ENCODE data around the gene EEFSEC.

The EEFSEC gene

DNA sequence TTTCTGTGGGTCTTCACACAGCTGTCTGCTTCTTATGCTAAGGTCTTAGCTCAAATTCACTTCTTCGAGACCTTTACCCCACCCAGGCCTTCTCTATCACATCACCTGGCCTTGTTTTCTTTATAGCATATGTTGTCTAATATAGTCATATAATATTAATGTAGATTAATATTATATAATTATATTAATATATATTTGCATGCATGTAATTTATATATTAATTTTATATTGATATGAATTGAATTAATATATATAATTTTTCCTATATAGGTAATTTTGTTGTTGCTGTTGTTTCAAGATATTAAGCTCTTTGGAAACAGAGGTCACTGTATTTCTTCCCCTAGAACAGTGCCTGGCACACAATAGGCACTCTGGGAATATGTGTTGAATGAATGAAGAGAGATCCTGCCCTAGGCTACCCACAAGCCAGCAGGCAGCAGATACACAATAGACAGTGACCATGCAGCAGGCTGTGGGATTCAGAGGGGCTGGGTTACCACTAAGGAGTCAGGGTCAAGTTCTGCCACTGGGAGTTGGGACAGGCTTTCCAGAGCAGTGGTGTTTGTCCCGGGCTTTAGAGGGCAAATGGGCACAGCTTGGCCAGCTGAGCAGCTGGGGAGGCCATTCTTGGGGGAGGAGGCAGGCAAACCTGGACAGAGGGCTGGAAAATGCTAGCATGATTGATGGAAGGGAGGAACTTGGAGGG, 187.1 kb downstream of the EEFSEC start:
- Histone ChIP-seq H3K27ac (ENCODE audit: insufficient read depth, low read depth, low read length, poor library complexity, severe bottlenecking) (no peak overlapping the region), H3K4me3 (ENCODE audit: insufficient read depth, low read depth, low read length) (no peak overlapping the region), H3K4me1 (ENCODE audit: control insufficient read depth, insufficient read depth, low read length) (peaks cover 4% of the 10 kb centered on the region), H3K9me3 (ENCODE audit: control insufficient read depth, low read length) (no peaks in the 10 kb centered on the region), H3K36me3 (ENCODE audit: control insufficient read depth, insufficient read depth, low read length) (no peaks in the 10 kb centered on the region), H3K27me3 (ENCODE audit: control insufficient read depth, insufficient read depth, low read length, poor library complexity, severe bottlenecking) (no peaks in the 10 kb centered on the region)
- WGBS, 2 experiments = 93 to 98% methylated on average over 1 to 2 of the region's 2 CpGs

DNA sequence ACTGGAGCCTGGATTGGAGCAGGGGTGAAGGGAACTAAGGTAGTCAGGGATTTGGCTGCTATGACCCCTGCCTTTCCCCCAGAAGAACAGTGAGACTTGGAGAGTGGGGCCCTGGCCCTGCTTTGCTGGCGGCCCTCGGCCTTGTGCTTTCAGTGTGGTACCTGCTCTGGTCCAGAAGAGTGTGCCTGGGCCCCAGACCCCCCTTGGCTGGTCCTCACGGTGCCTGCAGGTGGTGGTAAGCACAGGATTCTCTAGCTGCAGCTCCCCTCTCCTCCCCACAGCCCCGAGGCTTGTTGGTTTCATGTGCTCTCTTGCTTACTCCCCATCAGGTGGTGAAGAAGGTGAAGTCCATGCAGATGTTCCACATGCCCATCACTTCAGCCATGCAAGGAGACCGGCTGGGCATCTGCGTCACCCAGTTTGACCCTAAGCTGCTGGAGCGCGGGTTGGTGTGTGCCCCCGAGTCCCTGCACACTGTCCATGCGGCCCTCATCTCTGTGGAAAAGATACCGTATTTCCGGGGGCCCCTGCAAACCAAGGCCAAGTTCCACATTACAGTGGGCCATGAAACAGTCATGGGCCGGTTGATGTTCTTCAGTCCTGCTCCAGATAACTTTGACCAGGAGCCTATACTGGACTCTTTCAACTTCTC, 187.7 kb downstream of the EEFSEC start:
- no peaks in the 10 kb centered on the region for H3K27me3 ChIP-seq (ENCODE audit: control insufficient read depth, insufficient read depth, low read length, poor library complexity, severe bottlenecking)
- 94% methylated on average over 13 of the region's 13 CpGs for WGBS, 2 experiments
- peaks cover 4% of the 10 kb centered on the region for H3K4me1 ChIP-seq (ENCODE audit: control insufficient read depth, insufficient read depth, low read length)
- no peaks in the 10 kb centered on the region for H3K36me3 ChIP-seq (ENCODE audit: control insufficient read depth, insufficient read depth, low read length)
- no peak overlapping the region for H3K4me3 ChIP-seq (ENCODE audit: insufficient read depth, low read depth, low read length)
- H3K27ac ChIP-seq (ENCODE audit: insufficient read depth, low read depth, low read length, poor library complexity, severe bottlenecking) = no peak overlapping the region
- no peaks in the 10 kb centered on the region for H3K9me3 ChIP-seq (ENCODE audit: control insufficient read depth, low read length)

DNA sequence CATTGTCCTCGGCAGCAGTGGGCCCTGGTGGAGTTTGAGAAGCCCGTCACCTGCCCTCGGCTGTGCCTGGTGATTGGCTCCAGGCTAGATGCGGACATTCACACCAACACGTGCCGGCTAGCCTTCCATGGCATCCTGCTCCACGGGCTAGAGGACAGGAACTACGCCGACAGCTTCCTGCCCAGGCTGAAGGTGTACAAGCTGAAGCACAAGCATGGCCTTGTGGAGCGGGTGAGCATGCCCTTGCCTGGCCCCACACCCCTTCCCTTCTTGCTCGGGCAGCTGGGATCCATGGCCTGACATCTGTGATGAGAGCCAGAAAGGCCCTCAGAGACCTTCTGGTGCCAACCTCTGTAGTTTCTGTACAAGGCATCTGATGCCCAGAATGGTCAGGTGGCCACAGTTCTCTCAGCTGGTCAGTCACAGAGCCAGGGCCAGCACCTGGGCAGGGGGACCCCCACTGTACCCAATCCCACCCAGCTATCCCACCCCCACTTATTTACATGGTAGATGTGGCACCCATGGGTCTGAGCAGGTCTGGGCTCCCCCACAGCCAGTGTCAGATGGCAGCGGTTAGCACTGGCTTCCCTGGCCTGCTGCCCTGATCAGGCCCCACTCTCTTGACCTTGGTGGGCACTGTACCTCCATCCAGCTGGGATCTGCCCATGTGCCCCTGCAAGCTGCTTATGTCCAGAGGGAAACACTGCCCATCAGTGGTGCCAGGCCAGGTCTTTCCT, 188.5 kb downstream of the EEFSEC start:
- H3K27me3 ChIP-seq (ENCODE audit: control insufficient read depth, insufficient read depth, low read length, poor library complexity, severe bottlenecking) = no peaks in the 10 kb centered on the region
- WGBS, 2 experiments = 94 to 96% methylated on average over 12 of the region's 12 CpGs
- no peaks in the 10 kb centered on the region for H3K9me3 ChIP-seq (ENCODE audit: control insufficient read depth, low read length)
- peaks cover 4% of the 10 kb centered on the region for H3K4me1 ChIP-seq (ENCODE audit: control insufficient read depth, insufficient read depth, low read length)
- no peak overlapping the region for H3K27ac ChIP-seq (ENCODE audit: insufficient read depth, low read depth, low read length, poor library complexity, severe bottlenecking)
- H3K36me3 ChIP-seq (ENCODE audit: control insufficient read depth, insufficient read depth, low read length) = no peaks in the 10 kb centered on the region
- no peak overlapping the region for H3K4me3 ChIP-seq (ENCODE audit: insufficient read depth, low read depth, low read length)

DNA sequence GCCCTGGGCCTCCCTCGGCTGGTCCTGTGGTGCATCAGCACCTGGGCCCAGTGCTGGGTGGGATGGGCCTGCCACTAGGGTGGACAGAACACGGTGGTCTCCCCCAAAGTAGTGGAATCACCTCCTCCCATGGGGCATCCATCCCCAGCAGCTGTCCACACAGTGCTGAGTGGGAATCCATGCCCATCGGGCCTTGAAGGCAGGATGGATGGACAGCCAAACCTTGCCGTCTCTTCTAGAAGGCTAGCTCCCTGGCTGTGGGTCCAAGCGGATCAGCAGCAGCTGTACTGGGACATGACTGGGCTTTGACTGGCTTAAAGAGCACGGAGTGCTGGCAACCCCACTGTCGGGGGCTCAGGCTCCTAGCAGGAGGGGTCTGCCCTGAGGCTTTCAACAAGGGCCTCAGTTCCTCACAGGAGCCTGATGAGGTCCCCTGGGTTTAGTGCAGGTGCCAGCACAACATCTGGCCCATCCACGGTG, 189.5 kb downstream of the EEFSEC start:
- no peaks in the 10 kb centered on the region for H3K9me3 ChIP-seq (ENCODE audit: control insufficient read depth, low read length)
- WGBS, 2 experiments = 95% methylated on average over 8 of the region's 8 CpGs
- no peak overlapping the region for H3K4me3 ChIP-seq (ENCODE audit: insufficient read depth, low read depth, low read length)
- H3K27ac ChIP-seq (ENCODE audit: insufficient read depth, low read depth, low read length, poor library complexity, severe bottlenecking) = no peak overlapping the region
- no peaks in the 10 kb centered on the region for H3K27me3 ChIP-seq (ENCODE audit: control insufficient read depth, insufficient read depth, low read length, poor library complexity, severe bottlenecking)
- no peaks in the 10 kb centered on the region for H3K4me1 ChIP-seq (ENCODE audit: control insufficient read depth, insufficient read depth, low read length)
- H3K36me3 ChIP-seq (ENCODE audit: control insufficient read depth, insufficient read depth, low read length) = no peaks in the 10 kb centered on the region

DNA sequence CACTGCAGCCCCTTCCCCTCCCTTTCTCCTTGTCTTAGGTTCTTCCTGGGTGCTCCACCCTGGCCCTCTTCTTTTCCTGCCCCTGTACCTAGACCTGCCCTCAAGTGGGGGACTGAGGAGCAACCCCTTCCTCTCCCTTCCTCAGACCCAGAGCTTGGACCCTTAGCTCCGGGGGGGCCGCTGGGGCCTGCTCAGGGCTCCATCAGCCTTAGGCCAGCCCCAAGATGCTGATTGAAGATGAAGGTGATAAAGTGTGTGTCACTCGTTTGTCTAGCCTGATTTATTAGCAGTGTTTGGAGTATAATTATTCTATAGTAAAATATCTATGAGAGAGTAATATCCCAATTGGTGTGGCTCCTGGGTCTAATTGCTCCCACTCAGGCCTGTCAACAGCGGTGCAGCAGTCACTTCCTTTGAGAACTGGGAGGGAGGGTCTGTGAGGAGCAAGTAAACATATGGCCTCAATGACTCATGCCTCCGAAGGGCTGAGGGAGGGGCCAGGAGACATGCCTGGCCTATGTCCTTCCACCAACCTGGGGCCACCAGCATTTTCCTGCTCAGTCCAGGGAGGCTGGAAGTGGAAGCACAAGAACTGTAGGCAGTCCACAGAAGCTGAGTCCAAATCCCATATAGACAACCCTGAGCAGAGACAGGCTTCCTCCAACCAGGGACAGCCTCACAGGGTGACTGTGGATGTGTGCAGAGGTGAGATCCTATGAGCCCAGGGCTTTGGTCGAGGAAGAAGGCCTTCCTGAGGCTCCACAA, 190.2 kb downstream of the EEFSEC start:
- no peaks in the 10 kb centered on the region for H3K27me3 ChIP-seq (ENCODE audit: control insufficient read depth, insufficient read depth, low read length, poor library complexity, severe bottlenecking)
- H3K27ac ChIP-seq (ENCODE audit: insufficient read depth, low read depth, low read length, poor library complexity, severe bottlenecking) = no peak overlapping the region
- H3K36me3 ChIP-seq (ENCODE audit: control insufficient read depth, insufficient read depth, low read length) = no peaks in the 10 kb centered on the region
- H3K9me3 ChIP-seq (ENCODE audit: control insufficient read depth, low read length) = no peaks in the 10 kb centered on the region
- 76 to 84% methylated on average over 6 of the region's 6 CpGs for WGBS, 2 experiments
- no peak overlapping the region for H3K4me3 ChIP-seq (ENCODE audit: insufficient read depth, low read depth, low read length)
- no peaks in the 10 kb centered on the region for H3K4me1 ChIP-seq (ENCODE audit: control insufficient read depth, insufficient read depth, low read length)

DNA sequence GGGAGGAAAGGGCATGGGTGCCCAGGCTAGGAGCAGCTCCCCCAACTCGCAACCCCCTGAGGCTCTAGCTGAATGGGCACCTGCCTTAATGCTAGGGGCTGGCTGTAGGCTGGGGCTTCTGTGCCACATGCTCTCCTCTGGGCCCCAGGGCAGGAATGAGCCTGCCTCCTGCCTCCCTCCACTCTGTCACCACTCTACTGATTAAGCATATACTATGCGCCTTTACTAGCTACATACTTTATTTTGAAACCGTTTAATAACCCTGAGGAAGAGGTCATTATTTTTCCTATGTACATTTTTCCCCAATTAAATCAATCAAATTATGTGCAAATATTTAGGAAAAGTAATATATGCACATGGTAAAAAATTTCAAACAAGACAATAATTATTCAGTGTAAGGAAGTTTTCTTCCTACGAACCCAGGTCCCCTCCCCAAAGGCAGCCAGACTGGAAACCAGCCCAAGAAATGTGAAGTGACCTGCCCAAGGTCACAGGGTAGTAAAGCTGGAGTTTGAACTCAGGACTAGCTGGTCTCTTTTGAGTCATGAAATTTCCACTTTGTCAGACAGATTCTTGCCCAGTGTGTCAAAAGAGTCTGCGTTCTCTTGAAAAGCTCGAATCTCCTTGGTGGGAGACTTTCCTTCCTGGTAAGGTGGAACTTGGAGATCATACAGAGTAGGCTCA, 190.9 kb downstream of the EEFSEC start:
- Histone ChIP-seq H3K27ac (ENCODE audit: insufficient read depth, low read depth, low read length, poor library complexity, severe bottlenecking) (no peak overlapping the region), H3K36me3 (ENCODE audit: control insufficient read depth, insufficient read depth, low read length) (no peaks in the 10 kb centered on the region), H3K4me3 (ENCODE audit: insufficient read depth, low read depth, low read length) (no peak overlapping the region), H3K4me1 (ENCODE audit: control insufficient read depth, insufficient read depth, low read length) (peaks cover 7% of the 10 kb centered on the region), H3K9me3 (ENCODE audit: control insufficient read depth, low read length) (no peaks in the 10 kb centered on the region), H3K27me3 (ENCODE audit: control insufficient read depth, insufficient read depth, low read length, poor library complexity, severe bottlenecking) (no peaks in the 10 kb centered on the region)
- 94 to 96% methylated on average over 6 of the region's 6 CpGs for WGBS, 2 experiments

DNA sequence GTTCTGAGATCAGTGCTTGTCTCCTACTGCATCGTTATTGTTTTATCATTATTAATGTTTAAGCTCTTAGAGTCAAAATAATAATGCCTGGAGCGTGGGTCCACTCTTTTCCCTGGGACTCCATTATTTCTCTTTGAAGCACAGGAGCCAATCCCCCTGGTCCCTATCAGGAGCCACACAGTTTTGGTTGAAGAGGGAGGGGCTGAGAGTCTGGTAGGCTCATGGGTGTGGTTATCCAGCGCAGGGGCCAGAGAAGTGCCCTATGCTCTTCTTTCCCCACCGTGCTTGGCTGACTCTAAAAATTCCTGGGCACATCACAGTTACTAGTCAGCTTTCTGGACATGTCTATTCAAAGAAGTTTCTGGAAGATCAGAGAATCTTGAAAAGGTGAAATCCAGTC, 191.9 kb downstream of the EEFSEC start:
- H3K9me3 ChIP-seq (ENCODE audit: control insufficient read depth, low read length) = no peaks in the 10 kb centered on the region
- peaks cover 8% of the 10 kb centered on the region for H3K4me1 ChIP-seq (ENCODE audit: control insufficient read depth, insufficient read depth, low read length)
- H3K27ac ChIP-seq (ENCODE audit: insufficient read depth, low read depth, low read length, poor library complexity, severe bottlenecking) = no peak overlapping the region
- H3K27me3 ChIP-seq (ENCODE audit: control insufficient read depth, insufficient read depth, low read length, poor library complexity, severe bottlenecking) = no peaks in the 10 kb centered on the region
- 98 to 100% methylated on average over 3 to 4 of the region's 4 CpGs for WGBS, 2 experiments
- H3K4me3 ChIP-seq (ENCODE audit: insufficient read depth, low read depth, low read length) = no peak overlapping the region
- no peaks in the 10 kb centered on the region for H3K36me3 ChIP-seq (ENCODE audit: control insufficient read depth, insufficient read depth, low read length)

DNA sequence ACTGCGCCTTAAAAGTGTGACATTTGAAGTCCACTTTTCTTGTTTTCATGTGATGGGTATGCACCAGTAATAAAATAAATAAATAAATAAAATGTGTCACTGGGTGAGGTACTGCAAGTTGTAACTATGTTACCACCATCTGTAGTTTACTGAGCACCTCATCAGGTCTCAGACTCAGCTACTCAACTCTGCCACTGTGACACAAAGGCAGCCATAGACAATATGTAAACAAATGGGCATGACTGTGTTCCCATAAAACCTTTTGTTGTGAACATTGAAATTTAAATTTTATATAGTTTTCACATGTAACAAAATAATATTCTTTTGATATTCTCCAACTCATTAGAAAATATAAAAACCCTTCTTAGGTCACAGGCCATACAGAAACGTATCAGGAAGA, 193.3 kb downstream of the EEFSEC start:
- Histone ChIP-seq H3K27me3 (ENCODE audit: control insufficient read depth, insufficient read depth, low read length, poor library complexity, severe bottlenecking) (no peaks in the 10 kb centered on the region), H3K9me3 (ENCODE audit: control insufficient read depth, low read length) (no peaks in the 10 kb centered on the region), H3K4me3 (ENCODE audit: insufficient read depth, low read depth, low read length) (no peak overlapping the region), H3K36me3 (ENCODE audit: control insufficient read depth, insufficient read depth, low read length) (no peaks in the 10 kb centered on the region), H3K4me1 (ENCODE audit: control insufficient read depth, insufficient read depth, low read length) (peaks cover 8% of the 10 kb centered on the region), H3K27ac (ENCODE audit: insufficient read depth, low read depth, low read length, poor library complexity, severe bottlenecking) (no peak overlapping the region)
- 80 to 86% methylated on average over 1 of the region's 2 CpGs for WGBS, 2 experiments

DNA sequence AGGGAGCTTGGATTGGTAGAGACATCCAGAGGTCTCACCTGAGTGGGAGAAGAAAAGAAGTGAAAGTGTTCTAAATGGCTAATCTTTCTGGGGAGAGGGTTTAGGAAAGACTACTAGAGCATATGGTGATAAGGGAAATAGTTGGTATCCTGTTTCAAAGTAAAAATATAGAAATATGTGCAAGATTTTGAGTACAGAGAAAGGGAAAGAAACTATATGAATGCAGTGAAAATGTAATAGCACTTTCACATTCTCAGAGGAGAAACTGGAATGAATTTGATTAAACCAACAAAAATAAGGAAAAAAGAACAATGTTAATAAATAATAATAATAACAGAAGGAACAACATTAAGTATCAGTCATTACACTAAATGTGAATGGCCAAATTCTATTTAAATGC, 194.0 kb downstream of the EEFSEC start:
- H3K36me3 ChIP-seq (ENCODE audit: control insufficient read depth, insufficient read depth, low read length) = no peaks in the 10 kb centered on the region
- H3K27me3 ChIP-seq (ENCODE audit: control insufficient read depth, insufficient read depth, low read length, poor library complexity, severe bottlenecking) = no peaks in the 10 kb centered on the region
- H3K4me1 ChIP-seq (ENCODE audit: control insufficient read depth, insufficient read depth, low read length) = peaks cover 8% of the 10 kb centered on the region
- H3K4me3 ChIP-seq (ENCODE audit: insufficient read depth, low read depth, low read length) = no peak overlapping the region
- H3K9me3 ChIP-seq (ENCODE audit: control insufficient read depth, low read length) = no peaks in the 10 kb centered on the region
- H3K27ac ChIP-seq (ENCODE audit: insufficient read depth, low read depth, low read length, poor library complexity, severe bottlenecking) = no peak overlapping the region

Measured in ectodermal cell (in vitro differentiated cells).